Kidney capillary endothelial cell (primary cell): ENCODE data around the gene UPK3BL1.
"Not testable (repeated sequence)": the region's sequence is repeated elsewhere in the genome, so short reads cannot be mapped to it uniquely, and the experiment has no call there.

Source experiments
- DNase-seq: peaks from one replicate; pipeline ENCODE4 v3.0.0-alpha.2; 2018; ENCODE audit warnings: low spot score

Gene UPK3BL1

DNA sequence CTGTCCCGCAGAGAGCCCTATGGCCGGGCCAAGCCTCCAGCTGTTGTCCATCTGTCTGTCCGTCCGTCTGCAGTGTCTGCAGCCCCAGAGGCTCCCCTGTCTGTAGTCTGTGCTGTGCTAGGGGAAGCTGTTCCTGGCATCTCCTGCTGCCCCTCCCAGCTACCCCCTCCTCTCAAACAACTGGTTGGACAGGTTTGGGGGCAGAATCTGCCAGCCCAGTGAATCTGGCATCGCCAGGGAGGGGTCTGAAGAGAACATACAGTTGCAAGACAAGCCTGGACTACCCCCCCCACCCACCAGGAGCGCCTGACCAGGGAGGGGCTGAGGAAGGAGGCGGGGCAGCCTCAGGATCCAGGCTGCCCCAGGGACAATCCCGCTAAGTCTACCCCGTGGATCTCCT, at the start of gene UPK3BL1:
Gene UPK3BL1 (minus strand): TSS at position 101 of the 400 bp plus-strand sequence. CDS start 50 bp downstream, at position 51.
- DNase-seq = not testable (repeated sequence)

- not testable (repeated sequence) for DNase-seq
Observed at GRCh38 chr7:102690602-102691001, 48.0 kb upstream of the UPK3BL1 start.

GRCh38 chr7:102689436-102690282, 47.1 kb upstream of the UPK3BL1 start:
- DNase-seq = not testable (repeated sequence)

DNA sequence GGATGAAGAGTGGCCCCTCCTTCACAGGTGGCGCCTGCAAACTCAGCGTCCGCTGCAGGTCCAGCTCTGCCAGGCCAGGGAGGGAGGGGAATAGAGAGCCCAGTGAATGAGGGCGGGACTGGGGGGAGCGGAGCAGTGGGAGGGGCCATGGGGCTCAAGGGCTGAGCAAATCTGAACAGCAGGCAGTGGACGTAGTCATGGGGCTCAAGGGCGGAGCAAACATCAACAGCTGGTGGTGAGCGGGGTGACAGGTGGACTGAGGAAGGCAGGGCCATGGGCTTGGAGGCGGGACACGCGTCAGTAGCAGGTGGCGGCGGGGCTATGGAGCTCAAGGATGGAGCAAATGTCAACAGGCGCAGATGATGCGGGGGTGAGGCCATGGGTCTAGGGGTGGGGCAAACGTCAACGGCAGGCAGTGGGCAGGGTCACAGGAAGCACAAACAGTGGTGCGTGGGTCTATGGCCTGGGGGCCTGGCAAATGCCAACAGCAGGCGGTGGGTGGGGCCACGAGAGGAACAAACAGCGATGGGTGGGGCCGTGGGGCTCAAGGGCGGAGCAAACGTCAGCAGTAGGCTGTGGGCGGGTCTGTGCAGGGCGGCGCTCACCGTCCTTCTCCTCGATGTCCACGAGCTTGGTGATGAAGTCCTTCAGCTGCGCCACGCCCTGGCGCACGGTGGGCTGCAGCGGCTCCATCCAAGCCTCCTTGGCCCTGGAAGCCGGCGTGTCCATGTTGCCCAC, 45.9 kb upstream of the UPK3BL1 start:
- DNase-seq = not testable (repeated sequence)

GRCh38 chr7:102682560-102682959, 40.0 kb upstream of the UPK3BL1 start:
- DNase-seq = not testable (repeated sequence)

DNA sequence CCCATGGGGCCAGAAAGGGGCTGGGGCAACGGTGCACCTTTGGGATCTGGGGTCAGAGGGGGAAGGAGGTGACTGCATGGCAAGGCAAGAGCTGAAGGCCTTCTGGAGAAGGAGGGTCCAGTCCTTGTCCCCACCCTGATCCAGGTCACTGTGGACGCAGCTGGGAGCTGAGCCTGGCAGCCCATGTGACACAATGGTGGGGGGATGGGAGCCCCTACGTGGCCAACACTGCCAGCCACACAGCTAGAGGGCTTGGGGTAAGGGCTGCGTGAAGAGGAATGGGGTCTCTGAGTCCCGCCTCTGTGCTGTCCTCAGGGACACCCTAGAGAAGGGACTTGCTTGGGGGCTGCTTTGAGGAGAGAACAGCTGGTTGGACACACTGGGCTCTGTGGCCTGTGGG, 38.2 kb upstream of the UPK3BL1 start:
- DNase-seq = not testable (repeated sequence)

DNA sequence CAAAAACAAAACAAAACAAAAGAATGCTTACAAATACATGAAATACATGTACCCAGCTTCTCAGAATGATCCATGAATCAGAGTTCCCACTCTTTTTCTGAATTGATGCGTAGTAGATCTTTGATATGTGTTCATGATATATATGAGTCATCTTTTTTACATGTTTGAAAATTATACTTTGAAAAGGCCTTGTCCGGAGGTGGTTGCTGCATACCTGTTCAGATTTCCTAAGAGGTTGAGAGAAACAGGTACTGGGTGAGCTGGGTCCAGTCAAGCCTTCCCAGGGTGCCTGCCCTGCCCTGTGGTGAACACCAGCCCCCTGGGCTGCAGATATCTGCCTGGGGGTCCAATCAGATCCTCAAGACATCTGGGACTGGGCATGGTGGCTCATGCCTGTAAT, 33.0 kb upstream of the UPK3BL1 start:
- DNase-seq = not testable (repeated sequence)

- DNase-seq = not testable (repeated sequence)
Observed at GRCh38 chr7:102673447-102674067, 31.0 kb upstream of the UPK3BL1 start.

DNA sequence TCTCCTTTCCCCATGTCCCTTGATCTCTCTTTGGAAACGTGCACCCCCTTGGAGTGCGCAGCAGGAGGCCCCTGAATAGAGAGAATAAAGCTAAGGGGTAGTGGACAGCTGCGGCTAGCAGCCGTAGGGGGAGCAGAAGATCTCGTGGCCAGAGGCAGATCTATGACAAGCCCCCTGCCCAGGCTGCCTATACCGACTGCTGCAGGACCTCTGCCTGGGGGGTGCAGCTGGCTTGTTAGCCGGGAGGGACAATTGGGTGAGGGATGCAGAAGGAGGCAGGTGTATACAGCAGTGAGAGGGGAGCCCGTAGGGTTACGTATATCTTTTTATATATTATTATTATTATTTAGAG, 29.3 kb upstream of the UPK3BL1 start:
- DNase-seq = not testable (repeated sequence)

- DNase-seq = peak; percentile 8
Observed at GRCh38 chr7:102671166-102671955, 28.8 kb upstream of the UPK3BL1 start, which contains the start of gene POLR2J2. Gene POLR2J2, minus strand, starts transcription at chr7:102671663. Its CDS starts 62 bp downstream, at chr7:102671601.

DNA sequence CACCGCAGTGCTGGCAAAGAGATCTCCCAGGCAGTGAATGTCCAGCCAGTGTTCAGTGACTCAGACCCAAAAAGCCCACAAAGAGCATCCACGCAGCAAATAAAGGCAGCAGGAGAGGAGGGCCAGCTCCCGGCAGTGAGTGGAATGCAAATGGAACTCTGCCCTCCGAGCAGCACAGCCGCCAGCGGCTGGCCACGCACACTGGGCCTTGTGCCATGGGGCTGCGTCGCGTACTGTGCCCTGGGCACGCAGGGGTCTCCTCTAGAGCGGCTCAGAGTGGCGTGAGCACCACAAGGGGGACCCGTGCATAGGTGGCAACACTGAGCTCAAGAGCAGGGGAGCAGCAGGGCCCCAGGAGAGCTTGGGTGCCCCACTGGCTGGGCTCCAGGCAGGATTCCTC, 24.9 kb upstream of the UPK3BL1 start:
- DNase-seq = not testable (repeated sequence)

- DNase-seq = not testable (repeated sequence)
Observed at GRCh38 chr7:102666850-102667249, 24.3 kb upstream of the UPK3BL1 start.

DNA sequence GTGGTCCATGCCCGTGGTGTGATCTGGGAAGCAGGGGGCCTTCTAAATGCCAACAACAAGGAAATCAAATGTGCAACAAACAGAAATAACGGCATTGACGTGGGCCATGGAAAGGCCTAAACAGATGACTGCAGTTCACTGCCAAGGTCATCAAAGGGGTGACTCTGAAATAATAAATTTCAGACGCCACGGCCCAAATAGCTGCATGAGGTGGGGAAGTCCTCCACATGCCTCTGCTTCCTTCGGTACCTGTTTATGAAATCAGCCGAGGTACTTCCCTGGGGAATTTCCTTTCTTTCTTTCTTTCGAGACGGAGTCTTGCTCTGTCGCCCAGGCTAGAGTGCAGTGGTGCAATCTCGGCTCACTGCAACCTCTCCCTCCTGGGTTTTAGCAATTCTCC, 22.2 kb upstream of the UPK3BL1 start:
- not testable (repeated sequence) for DNase-seq

- not testable (repeated sequence) for DNase-seq
Observed at GRCh38 chr7:102649924-102650323, 7.3 kb upstream of the UPK3BL1 start, which contains the start of gene SPDYE2B. Gene SPDYE2B, plus strand, starts transcription at chr7:102650319. Its CDS starts 2,030 bp downstream, at chr7:102652349.

GRCh38 chr7:102647813-102648212, 5.2 kb upstream of the UPK3BL1 start:
- not testable (repeated sequence) for DNase-seq

DNA sequence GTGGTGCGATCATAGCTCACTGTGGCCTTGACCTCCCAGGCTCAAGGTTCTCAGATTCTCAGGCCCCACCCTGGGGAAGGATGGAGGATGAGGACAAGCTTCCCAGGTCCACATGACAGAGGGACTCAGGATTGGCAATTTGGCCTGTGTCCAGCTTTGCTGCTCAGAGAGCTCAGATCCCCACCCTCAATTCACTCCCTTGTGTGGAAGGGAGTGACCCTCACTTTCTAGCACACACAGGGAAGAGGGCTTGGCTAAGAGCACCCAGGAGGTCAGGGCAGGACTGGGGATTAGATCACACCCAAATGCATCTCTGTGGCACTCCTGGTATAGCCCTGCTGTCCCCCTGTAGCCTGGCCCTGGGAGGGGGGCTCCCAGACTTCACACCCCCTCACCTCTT, 813 bp upstream of the UPK3BL1 start:
- not testable (repeated sequence) for DNase-seq

DNA sequence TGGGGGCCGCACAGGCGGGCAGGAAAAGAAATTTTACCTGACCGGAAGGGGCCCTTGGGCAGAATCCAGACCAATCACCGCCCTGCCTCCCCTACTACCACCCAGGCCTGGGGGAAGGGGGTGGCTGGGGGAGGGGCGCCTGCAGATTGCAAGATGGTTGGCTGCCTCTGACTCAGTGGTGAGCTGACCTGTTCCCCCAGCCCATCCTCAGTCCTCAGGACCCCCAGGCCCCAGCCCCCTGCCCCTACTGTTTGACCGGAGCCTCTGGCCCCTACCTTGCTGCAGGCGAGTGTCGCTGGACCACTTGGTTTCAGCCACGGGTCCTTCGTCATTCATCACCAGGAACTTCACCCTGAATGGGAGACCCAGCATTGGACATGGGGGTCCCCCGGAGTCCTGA, 3.7 kb downstream of the UPK3BL1 start:
- not testable (repeated sequence) for DNase-seq

- DNase-seq = not testable (repeated sequence)
Observed at GRCh38 chr7:102636956-102637355, 5.6 kb downstream of the UPK3BL1 start.

DNA sequence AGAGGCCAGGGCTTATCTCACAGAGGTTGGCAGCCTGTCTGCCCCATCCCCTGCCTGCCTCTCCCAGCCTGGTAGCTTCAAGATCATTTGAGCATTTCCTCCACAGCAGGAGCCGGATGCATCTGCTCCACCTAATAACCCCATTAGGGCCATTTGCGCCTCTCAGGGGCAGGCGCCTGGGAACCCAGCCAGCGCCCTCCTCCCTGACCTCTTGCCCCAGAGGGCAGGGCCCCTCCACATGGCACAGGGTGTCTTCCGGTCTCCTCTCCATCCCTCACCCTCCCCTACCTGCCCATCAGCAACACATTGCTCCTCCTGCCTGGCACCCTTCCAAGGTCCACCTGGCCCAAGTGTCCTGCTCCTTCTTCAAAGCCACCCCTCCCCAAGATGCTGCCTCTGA, 7.2 kb downstream of the UPK3BL1 start:
- DNase-seq = not testable (repeated sequence)

DNA sequence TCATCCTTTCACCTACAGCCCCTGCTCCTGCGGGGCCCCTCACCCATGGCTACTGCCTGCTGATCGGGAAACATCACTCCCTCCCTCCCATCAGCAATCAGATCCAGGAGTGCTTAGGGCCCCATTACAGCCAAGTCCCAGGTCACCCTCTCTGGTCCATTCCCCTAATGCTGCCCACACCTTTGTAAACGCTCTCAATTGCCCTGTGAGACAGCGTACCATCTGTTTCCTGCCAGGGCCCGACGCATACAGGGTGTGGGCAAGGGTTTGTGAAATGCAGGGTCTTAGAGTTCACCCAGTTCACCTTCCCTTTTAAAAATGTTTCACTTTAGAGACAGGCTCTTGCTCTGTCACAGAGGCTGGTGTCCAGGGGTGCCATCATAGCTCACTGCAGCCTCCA, 8.3 kb downstream of the UPK3BL1 start:
- not testable (repeated sequence) for DNase-seq

DNA sequence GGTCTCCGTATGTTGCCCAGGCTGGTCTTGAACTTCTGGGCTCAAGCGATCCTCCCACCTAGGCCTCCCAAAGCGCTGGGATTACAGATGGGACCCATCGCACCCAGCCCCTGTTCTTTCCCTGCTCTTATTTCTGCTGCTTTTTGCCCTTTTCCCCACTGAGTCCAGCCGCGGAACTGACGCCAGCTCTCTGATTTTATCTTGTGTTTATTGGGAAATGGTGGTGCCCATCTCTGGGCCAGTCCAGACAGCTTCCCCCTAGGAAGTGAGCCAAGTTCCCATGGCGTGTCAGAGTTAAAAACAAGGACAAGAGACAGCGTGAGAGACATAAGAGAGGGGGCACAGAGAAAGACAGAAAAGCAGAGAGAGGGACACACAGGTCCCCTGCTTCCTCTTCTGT, 12.0 kb downstream of the UPK3BL1 start:
- DNase-seq = not testable (repeated sequence)
